ENCODE data around the gene GSG1L. TPM values are rescaled to one million over a fixed set of nuclear protein-coding genes. Genes with fewer than 3 reads are reported as not detected.

Gene GSG1L
- total and polyA plus RNA-seq, 2 of the 13 experiments (the other 11 are each of a cell fraction or from before 2014, with no cell fraction given): not detected

DNA sequence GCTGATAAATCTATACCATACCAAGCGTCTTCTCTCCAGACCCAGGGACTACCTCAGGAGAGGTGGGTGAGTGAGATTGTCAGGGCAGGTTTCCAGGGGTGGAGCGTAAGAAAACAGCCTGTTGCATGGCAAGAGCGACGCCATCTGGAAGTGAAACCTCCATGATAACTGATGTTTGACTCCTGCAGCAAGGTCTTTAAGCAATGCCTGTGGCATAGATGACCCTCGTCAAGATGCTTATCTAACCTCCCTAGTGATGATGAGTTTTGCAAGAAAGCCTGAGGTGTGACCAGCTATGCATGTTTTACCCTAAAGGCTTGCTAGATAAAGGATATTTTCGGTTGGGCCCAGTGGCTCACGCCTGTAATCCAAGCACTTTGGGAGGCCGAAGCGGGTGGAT lies 71.6 kb downstream of the GSG1L start:
- in situ Hi-C loops (cut with HindIII; ENCODE audit: extremely low pct_ligation_motif_present, low pct_unique_long_range_greater_than_20kb): no loop called here
- FAIRE-seq (no peak), DNase-seq (ENCODE audit: low spot score) (no peak), ATAC-seq (no peak)
- Histone ChIP-seq H3K27ac (ENCODE audit: extremely low read length, insufficient read depth, low read length) (no peak overlapping the region), H2AFZ (ENCODE audit: low read length) (no peak overlapping the region), H4K20me1 (ENCODE audit: insufficient read depth, low read length) (no peaks in the 10 kb centered on the region), H3K4me2 (ENCODE audit: low read depth, low read length) (no peak overlapping the region), H3K4me3 (replicated peaks in 1 of 3; ENCODE audit: insufficient read depth in 1 of 3, low read depth in 2 of 3, low read length in 3 of 3) (no peak overlapping the region), H3K4me1 (ENCODE audit: insufficient read depth, low read length) (no peaks in the 10 kb centered on the region), H3K9me3 (ENCODE audit: low read length) (peaks cover 11% of the 10 kb centered on the region; the same call in 1 of the 2 replicates), H3K9ac (ENCODE audit: insufficient read depth, low read depth, low read length) (no peak overlapping the region), H3K27me3 (ENCODE audit: control insufficient read depth in 1 of 2, insufficient read depth in 2 of 2, low read length in 2 of 2) (no peaks in the 10 kb centered on the region; a peak in 1 of 5 replicates), H3K79me2 (ENCODE audit: insufficient read depth, low read length) (no peaks in the 10 kb centered on the region), H3K36me3 (replicated peaks in 1 of 2; ENCODE audit: control insufficient read depth in 1 of 2, insufficient read depth in 2 of 2, low read length in 2 of 2) (no peaks in the 10 kb centered on the region)
- BruUV-seq (replicated peaks): no TSS peak
- TF ChIP-seq ATRX (CRISPR knock-in tag; IDR thresholded peaks at IDR 0.05; ENCODE audit: borderline replicate concordance) (no peak), ZNF205 (CRISPR knock-in tag; IDR thresholded peaks at IDR 0.05) (no peak), MIXL1 (CRISPR knock-in tag; IDR thresholded peaks at IDR 0.05) (no peak), CENPX (CRISPR knock-in tag; IDR thresholded peaks at IDR 0.05) (no peak), MED8 (CRISPR knock-in tag; IDR thresholded peaks at IDR 0.05; ENCODE audit: insufficient replicate concordance) (no peak), RNF2 (conservative IDR thresholded peaks at IDR 0.05; ENCODE audit: low read depth) (no peak)
- TF ChIP-seq, protein P1, sequence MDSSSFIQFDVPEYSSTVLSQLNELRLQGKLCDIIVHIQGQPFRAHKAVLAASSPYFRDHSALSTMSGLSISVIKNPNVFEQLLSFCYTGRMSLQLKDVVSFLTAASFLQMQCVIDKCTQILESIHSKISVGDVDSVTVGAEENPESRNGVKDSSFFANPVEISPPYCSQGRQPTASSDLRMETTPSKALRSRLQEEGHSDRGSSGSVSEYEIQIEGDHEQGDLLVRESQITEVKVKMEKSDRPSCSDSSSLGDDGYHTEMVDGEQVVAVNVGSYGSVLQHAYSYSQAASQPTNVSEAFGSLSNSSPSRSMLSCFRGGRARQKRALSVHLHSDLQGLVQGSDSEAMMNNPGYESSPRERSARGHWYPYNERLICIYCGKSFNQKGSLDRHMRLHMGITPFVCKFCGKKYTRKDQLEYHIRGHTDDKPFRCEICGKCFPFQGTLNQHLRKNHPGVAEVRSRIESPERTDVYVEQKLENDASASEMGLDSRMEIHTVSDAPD (CRISPR knock-in tag; IDR thresholded peaks at IDR 0.05): no peak
- TF ChIP-seq, protein P2, sequence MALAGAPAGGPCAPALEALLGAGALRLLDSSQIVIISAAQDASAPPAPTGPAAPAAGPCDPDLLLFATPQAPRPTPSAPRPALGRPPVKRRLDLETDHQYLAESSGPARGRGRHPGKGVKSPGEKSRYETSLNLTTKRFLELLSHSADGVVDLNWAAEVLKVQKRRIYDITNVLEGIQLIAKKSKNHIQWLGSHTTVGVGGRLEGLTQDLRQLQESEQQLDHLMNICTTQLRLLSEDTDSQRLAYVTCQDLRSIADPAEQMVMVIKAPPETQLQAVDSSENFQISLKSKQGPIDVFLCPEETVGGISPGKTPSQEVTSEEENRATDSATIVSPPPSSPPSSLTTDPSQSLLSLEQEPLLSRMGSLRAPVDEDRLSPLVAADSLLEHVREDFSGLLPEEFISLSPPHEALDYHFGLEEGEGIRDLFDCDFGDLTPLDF (CRISPR knock-in tag; IDR thresholded peaks at IDR 0.05): no peak
- ChIA-PET CTCF (ENCODE audit: low intra/inter-chr PET ratio, low total read pairs) (no interaction called here), POLR2A (no interaction called here)
- intact Hi-C loops (cut with micrococcal nuclease; ENCODE audit: unreplicated experiment): no loop called here
- 37% methylated on average over 9 of the region's 9 CpGs for WGBS (ENCODE audit: low lambda C conversion rate)

Data from HepG2 (cell line).